Muscle of leg (tissue), 11 donors: ENCODE measurements around the gene SOX4. TPM values are rescaled to one million over a fixed set of nuclear protein-coding genes. Genes with fewer than 3 reads are reported as not detected.

Experiments used
- DNase-seq: peaks from one replicate; pipeline ENCODE4 v3.0.0; 2013
- H3K27ac ChIP-seq: one replicate; pipeline ENCODE4 v1.5.1; 2013; ENCODE audit warnings: mild to moderate bottlenecking, low read length, control low read depth
- H3K27me3 ChIP-seq: one replicate; pipeline ENCODE4 v1.6.1; 2013; ENCODE audit warnings: low read length; ENCODE audit not compliant: control insufficient read depth, insufficient read depth
- H3K36me3 ChIP-seq: one replicate; pipeline ENCODE4 v1.6.1; 2013; ENCODE audit warnings: low read length; ENCODE audit not compliant: control insufficient read depth, insufficient read depth
- H3K4me1 ChIP-seq: one replicate; pipeline ENCODE4 v1.6.1; 2013; ENCODE audit warnings: low read length; ENCODE audit not compliant: control insufficient read depth, insufficient read depth
- H3K4me3 ChIP-seq: one replicate; pipeline ENCODE4 v1.5.1; 2013; ENCODE audit warnings: low read length, control low read depth
- H3K9me3 ChIP-seq: replicated peaks from 2 replicates; pipeline ENCODE4 v1.6.1; 2013; ENCODE audit warnings: low read depth, low read length; ENCODE audit not compliant: control insufficient read depth
- WGBS: methylation state at CpG from one replicate; pipeline ENCODE4 v1.1.5; 2013; ENCODE audit warnings: missing lambda C conversion rate; ENCODE audit not compliant: insufficient coverage; 5-methylcytosine and 5-hydroxymethylcytosine counted together
- polyA plus RNA-seq, 8 donors: library from polyadenylated mRNA; unstranded; fragments of 120-200 nt; gene quantifications; one replicate each; pipeline versions ENCODE4 v1.2.1 to v1.2.3, GENCODE V29; 2013; ENCODE audit warnings: inconsistent platforms in 1 of 8, low replicate concordance in 1 of 8; ENCODE audit not compliant: insufficient read length in 8 of 8, insufficient read depth in 1 of 8
- total RNA-seq: library from RNA; stranded (reverse); fragments of 120-200 nt; gene quantifications from one replicate; pipeline ENCODE4 v1.2.4, GENCODE V29; 2013

SOX4 gene
- total and polyA plus RNA-seq, 9 donors = 27.3 to 60.0 (median 41.0) TPM

GRCh38 chr6:21598674-21599023 lies 5.1 kb downstream of the SOX4 start:
- Histone ChIP-seq H3K27me3 (no peaks in the 10 kb centered on the region), H3K9me3 (no peaks in the 10 kb centered on the region), H3K27ac (no peak overlapping the region), H3K4me3 (peak overlapping the region; percentile 95), H3K36me3 (peaks cover 14% of the 10 kb centered on the region), H3K4me1 (peaks cover 7% of the 10 kb centered on the region)
- WGBS = 0% methylated on average over 1 of the region's 3 CpGs
- peak; percentile 42 for DNase-seq

DNA sequence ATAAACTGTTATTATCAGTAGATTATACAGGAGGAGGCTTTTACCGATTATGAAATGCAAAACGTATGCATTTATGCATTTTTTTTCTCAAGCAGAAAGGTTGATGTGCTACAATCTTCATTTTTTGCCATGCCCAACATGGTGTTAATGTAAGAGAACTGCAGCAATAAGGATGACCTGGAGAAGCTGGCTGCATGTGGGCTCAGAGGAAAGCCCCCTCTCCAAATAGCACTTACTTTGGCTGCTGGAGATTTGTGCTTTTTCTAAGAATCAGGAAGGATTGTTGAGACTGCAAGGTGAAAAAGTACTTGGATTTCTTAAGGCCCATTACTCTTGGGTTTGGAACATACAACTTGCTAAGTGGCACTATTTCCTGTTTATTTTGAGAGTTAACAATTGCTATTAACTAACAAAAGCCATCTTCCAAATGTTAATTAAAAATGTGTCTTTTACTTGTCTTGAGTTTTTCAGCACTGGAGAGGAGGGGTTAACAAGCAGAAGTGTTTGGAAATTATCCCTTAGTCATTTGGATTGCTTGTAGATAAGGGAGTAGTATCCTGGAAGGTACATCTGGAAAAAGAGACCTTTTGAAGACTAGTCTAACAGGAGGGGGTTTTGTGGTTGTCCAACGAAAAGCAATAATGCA lies 5.6 kb downstream of the SOX4 start:
- WGBS = no CpG with 5 or more reads among the region's 3 CpGs

GRCh38 chr6:21601339-21601923 lies 7.9 kb downstream of the SOX4 start:
- H3K4me3 ChIP-seq = no peak overlapping the region
- no peaks in the 10 kb centered on the region for H3K9me3 ChIP-seq
- no peak overlapping the region for H3K27ac ChIP-seq
- H3K36me3 ChIP-seq = peaks cover 9% of the 10 kb centered on the region
- H3K27me3 ChIP-seq = no peaks in the 10 kb centered on the region
- 84% methylated on average over 8 of the region's 9 CpGs for WGBS
- peaks cover 7% of the 10 kb centered on the region for H3K4me1 ChIP-seq
- no peak for DNase-seq

More for the DNA sequence above, 5.6 kb downstream of the SOX4 start:
- no peaks in the 10 kb centered on the region for H3K27me3 ChIP-seq
- peaks cover 14% of the 10 kb centered on the region for H3K36me3 ChIP-seq
- no peak overlapping the region for H3K27ac ChIP-seq
- H3K4me3 ChIP-seq = no peak overlapping the region
- H3K9me3 ChIP-seq = no peaks in the 10 kb centered on the region
- no peak for DNase-seq
- H3K4me1 ChIP-seq = peaks cover 7% of the 10 kb centered on the region

GRCh38 chr6:21601932-21602390 lies 8.4 kb downstream of the SOX4 start:
- H3K27me3 ChIP-seq = no peaks in the 10 kb centered on the region
- no peak for DNase-seq
- H3K4me1 ChIP-seq = peaks cover 7% of the 10 kb centered on the region
- H3K27ac ChIP-seq = no peak overlapping the region
- H3K9me3 ChIP-seq = no peaks in the 10 kb centered on the region
- H3K4me3 ChIP-seq = no peak overlapping the region
- 96% methylated on average over 19 of the region's 23 CpGs for WGBS
- peaks cover 9% of the 10 kb centered on the region for H3K36me3 ChIP-seq

- WGBS = no CpG with 5 or more reads among the region's 5 CpGs
- no peaks in the 10 kb centered on the region for H3K27me3 ChIP-seq
- H3K9me3 ChIP-seq = no peaks in the 10 kb centered on the region
- no peak overlapping the region for H3K27ac ChIP-seq
- peaks cover 7% of the 10 kb centered on the region for H3K4me1 ChIP-seq
- H3K4me3 ChIP-seq = no peak overlapping the region
- DNase-seq = no peak
- H3K36me3 ChIP-seq = peaks cover 9% of the 10 kb centered on the region
Measured at GRCh38 chr6:21603082-21603952, 9.8 kb downstream of the SOX4 start.

DNA sequence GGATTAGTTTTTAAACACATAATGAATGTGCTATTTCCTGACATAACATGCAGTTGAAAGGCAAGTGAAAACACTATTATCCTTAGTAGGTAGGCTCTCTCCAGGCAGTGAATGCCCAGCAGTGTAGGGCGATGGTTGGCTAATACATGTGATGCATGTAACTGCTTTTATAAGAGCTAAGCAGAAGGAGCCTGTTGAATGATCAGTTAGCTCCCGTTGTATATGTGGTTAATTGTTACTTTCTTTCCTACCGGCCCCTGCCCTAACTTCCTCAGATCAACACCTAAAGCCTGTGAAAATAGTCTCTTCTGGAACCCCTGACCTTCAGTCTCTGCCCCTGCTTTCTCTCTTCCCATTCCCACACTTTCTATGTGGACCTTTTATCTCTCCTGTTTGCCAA lies 10.5 kb downstream of the SOX4 start:
- no peak for DNase-seq

DNA sequence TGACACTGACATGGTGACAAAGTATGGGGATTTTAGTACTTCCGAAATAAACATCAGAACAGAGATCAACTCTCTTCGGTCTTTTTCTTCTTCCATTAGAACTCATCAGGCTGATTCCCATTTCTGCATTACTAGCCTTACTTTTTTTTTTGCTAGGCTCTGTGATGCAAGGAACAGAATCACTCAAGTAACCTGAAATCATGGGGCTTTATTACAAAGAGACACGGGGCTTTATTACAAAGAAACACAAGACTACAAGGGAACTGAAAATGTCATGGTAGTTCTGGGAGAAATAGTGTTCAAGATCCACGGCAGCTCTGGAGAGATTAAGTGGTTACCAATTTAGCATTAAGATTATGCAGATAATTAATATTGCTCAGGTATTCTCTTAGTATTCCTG lies 11.6 kb downstream of the SOX4 start:
- H3K27me3 ChIP-seq = no peaks in the 10 kb centered on the region
- no peaks in the 10 kb centered on the region for H3K9me3 ChIP-seq
- peaks cover 3% of the 10 kb centered on the region for H3K36me3 ChIP-seq
- WGBS = no CpG with 5 or more reads among the region's 4 CpGs
- H3K4me3 ChIP-seq = no peak overlapping the region
- DNase-seq = no peak
- H3K4me1 ChIP-seq = no peaks in the 10 kb centered on the region
- no peak overlapping the region for H3K27ac ChIP-seq

More for the DNA sequence above, 10.5 kb downstream of the SOX4 start:
- Histone ChIP-seq H3K36me3 (peaks cover 4% of the 10 kb centered on the region), H3K4me1 (peaks cover 1% of the 10 kb centered on the region), H3K27ac (no peak overlapping the region), H3K4me3 (no peak overlapping the region), H3K9me3 (no peaks in the 10 kb centered on the region), H3K27me3 (no peaks in the 10 kb centered on the region)
- WGBS = no CpG with 5 or more reads among the region's 3 CpGs

- Histone ChIP-seq H3K36me3 (no peaks in the 10 kb centered on the region), H3K9me3 (no peaks in the 10 kb centered on the region), H3K27ac (no peak overlapping the region), H3K27me3 (no peaks in the 10 kb centered on the region), H3K4me3 (no peak overlapping the region), H3K4me1 (no peaks in the 10 kb centered on the region)
- no CpG with 5 or more reads among the region's 10 CpGs for WGBS
- DNase-seq = no peak
Measured at GRCh38 chr6:21608601-21609000, 15.1 kb downstream of the SOX4 start.

GRCh38 chr6:21609881-21610329 lies 16.4 kb downstream of the SOX4 start:
- WGBS = 95% methylated on average over 10 of the region's 28 CpGs
- Histone ChIP-seq H3K4me3 (no peak overlapping the region), H3K4me1 (no peaks in the 10 kb centered on the region), H3K9me3 (no peaks in the 10 kb centered on the region), H3K27me3 (no peaks in the 10 kb centered on the region), H3K27ac (no peak overlapping the region), H3K36me3 (no peaks in the 10 kb centered on the region)
- no peak for DNase-seq

DNA sequence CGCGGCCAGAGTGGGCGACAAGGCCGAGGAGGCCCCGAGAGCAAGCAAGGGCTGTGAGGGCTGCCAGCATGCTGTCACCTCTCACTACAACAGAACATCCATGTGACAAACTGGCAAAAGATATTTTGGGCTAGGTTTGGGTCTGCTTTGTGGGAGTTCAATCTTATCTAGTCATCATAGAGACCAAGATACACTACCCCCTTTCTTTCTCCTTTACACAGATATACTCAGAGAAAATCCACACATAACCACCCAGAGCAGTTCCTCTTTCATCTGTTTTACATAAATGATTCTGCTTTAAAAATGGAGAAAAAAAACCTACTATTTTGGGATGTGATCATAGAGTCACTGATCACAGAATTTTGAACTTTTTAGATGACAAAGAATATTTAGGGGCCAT lies 16.8 kb downstream of the SOX4 start:
- no CpG with 5 or more reads among the region's 5 CpGs for WGBS
- no peak for DNase-seq
- H3K4me3 ChIP-seq = no peak overlapping the region
- H3K36me3 ChIP-seq = no peaks in the 10 kb centered on the region
- no peaks in the 10 kb centered on the region for H3K4me1 ChIP-seq
- no peaks in the 10 kb centered on the region for H3K9me3 ChIP-seq
- H3K27me3 ChIP-seq = no peaks in the 10 kb centered on the region
- H3K27ac ChIP-seq = no peak overlapping the region
